HG03575 (cell line): ENCODE data around the gene HHLA2.

Experiments
- ATAC-seq: cut with Tn5 transposase; IDR thresholded peaks from one replicate; pipeline ENCODE4 v1.9.1; 2021; ENCODE audit not compliant: unreplicated experiment, insufficient number of reproducible peaks, low FRiP score; ENCODE audit errors: extremely low read depth

Gene HHLA2

GRCh38 chr3:108295421-108296175 lies 750 bp upstream of the HHLA2 start:
- no peak for ATAC-seq

DNA sequence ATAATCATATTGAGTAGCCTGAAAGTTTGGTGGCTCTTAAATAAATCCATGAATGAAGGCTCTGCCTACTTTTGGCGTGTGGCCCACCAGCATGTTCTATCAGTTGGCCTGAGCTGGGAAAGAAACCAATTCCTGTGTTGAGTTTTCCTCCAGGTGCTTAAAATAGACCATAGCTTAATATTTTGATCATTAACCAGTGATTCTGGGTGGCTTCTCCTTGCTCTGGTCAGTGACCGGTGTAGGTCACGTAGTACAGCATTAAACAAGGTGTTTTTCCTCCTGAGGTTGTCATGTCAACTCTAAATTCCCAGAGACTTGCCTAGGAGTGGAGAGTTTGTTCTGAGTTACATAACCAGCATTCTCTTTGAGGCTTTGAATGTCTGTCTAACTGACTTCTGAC lies 1.3 kb downstream of the HHLA2 start:
- ATAC-seq: no peak

DNA sequence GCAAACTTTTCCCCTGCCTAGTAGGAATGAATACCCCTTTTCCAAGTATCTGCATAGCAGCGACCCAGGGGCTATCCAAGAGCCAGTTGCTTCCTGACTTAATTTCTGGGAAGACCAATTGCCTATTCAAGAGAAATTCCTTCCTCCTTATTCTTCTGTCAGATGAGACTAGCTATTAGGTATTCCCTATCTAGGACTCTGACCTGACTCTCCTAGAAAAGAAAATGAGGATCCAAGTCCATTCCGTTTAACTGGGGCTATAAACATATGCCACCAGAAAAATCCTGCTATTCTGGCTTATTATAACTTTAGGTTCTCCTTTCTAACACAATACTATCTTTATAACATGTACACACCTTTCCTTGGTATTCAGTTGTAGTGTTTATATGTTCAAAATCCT lies 1.7 kb downstream of the HHLA2 start:
- ATAC-seq: no peak

DNA sequence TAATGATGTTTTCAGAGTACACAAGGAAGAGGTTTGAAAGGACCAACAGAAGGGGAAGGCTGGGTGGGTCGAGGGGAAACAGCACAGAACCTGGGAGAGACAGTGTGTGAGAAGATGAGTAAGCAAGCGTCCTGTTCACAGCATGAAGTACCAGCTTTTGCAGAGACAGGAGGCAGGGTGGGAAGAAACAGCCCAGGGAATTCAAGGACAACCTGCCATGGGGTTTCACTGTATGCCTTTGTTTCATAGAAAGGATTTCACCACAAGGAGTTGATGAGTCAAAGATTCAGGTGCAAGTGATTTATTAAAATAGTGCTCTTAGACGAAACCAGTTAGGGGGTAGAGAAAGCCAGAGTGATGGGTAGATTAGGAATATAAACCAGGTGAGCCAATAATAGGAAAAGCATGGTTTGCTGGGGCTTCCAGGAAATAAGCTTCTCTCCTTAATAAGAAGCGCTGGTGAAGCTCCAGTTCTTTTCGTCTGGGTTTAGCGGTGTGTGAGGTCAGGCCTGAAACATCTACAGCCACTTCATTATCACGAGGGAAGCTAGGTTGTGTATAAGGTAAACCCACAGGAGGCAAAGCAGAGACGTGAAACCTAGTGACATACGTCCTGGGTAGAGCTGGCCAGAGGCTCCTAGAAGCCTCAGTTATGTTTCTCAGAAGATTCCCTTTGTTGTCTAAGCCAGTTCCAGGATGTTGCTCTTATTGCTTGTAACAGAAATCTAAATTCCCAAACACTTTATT lies 3.9 kb downstream of the HHLA2 start:
- no peak for ATAC-seq

GRCh38 chr3:108301695-108302404 lies 5.5 kb downstream of the HHLA2 start:
- ATAC-seq: no peak

- no peak for ATAC-seq
These were observed 6.2 kb downstream of the HHLA2 start for GRCh38 chr3:108302570-108302969.

- no peak for ATAC-seq
These were observed 9.3 kb downstream of the HHLA2 start for GRCh38 chr3:108305484-108306172.

GRCh38 chr3:108311797-108312196 lies 15.4 kb downstream of the HHLA2 start:
- no peak for ATAC-seq

GRCh38 chr3:108312656-108313055 lies 16.3 kb downstream of the HHLA2 start:
- no peak for ATAC-seq

- ATAC-seq: no peak
These were observed 19.5 kb downstream of the HHLA2 start for GRCh38 chr3:108315767-108316301.

- ATAC-seq: no peak
These were observed 23.2 kb downstream of the HHLA2 start for GRCh38 chr3:108319428-108320082.

DNA sequence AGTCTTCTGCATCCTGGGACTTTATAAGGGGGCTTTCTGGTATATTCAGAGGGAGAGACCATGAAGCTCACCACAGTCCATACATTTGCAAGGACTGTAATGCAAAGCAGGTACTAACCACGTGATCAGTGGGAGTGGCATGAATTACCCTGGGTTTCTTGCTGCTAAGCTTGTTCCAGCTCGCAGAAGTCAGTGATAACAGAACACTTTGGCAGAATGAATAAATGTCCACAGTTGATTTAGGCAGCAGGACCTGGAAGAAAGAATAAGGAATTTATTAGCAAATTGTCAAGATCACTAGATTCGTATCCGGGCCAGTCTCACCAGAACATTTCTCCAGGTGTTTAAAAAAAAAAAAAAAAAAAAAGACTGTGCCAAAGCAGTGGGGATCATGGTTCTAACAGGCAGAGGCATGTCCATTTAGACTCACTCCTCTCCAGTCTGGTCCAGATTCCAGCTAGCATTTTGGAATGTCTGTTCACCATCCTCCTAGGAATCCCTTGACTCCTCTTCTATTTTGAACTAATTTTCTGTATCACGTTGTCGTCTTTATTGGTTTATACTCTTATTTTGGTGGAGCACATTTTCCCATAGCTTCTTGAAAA lies 24.5 kb downstream of the HHLA2 start:
- no peak for ATAC-seq

DNA sequence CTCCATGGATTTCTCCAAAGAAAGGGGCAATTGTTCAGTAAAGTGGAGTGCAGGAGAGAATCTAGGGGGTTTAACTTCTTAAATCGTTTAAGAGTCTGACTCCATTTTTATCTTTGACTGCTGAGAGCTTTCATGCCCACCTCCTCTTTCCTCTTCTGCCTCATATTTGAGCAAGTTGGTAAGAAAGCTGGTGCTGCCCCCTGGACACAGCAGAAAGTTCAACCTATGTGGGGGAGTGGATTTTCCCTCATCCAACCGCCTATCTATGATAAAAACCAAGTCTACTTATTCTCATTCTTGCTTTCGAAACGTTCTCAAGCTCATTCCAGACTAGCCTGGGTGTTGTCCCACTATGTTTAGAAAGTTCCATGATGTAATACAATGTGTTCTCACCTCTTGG lies 26.0 kb downstream of the HHLA2 start:
- ATAC-seq: no peak

DNA sequence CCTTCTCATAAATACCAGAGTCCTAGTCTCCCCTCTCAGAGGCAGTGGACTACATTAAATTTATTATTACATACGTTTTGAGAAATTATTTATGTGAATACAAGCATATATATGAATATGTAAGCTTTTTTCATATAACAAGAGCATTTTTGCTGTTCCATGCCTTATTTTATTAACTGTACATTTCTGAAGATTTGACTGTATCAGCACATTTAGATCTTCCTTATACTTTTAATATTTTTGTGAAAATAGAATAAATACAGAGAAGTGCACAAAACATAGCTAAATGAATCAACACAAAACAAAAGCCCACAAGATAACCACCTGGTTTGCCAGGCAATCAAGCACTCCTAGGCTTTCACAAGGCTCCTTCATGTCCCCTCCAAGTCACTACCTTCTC lies 27.8 kb downstream of the HHLA2 start:
- no peak for ATAC-seq

GRCh38 chr3:108327168-108327567 lies 30.8 kb downstream of the HHLA2 start:
- ATAC-seq: no peak

GRCh38 chr3:108328821-108329486 lies 32.6 kb downstream of the HHLA2 start:
- no peak for ATAC-seq

DNA sequence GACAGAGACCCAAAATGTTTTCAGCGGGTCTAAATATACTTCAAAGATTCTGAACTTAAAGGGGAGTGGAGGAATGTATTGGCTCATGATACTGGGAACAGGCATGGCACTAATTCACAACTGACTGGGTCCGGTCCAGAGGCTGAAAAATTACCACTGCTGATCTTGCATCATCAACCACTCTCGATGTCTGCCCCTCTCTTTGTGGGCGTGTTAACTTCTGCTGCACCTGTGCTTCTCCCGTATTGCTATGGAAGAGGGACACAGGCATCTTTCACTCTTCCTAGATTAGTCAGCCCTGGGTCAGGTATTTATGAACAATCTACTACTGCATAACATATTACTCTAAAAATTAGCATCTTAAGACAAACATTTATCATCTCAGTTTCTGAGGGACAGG lies 33.2 kb downstream of the HHLA2 start:
- ATAC-seq: no peak

DNA sequence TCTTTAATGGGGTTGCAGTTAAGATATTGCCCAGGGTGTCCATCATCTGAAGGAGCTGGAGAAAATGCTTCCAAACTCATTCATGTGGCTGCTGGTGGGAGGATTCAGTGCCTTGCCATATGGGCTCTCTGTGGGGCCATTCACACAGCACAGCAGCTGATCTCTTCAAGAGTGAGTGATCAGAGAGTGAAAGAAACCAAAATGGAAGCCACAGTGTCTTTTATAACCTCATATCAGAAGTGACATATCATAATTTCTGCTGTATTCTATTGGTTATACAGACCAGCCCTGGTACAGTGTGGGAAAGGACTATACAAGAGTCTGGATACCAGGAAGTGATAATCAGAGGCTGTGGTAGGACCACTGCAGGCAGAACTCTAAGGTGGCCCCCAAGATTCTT lies 33.6 kb downstream of the HHLA2 start:
- ATAC-seq: no peak
